DND-41 (cell line): Measurements from ENCODE around the gene NRXN3.

Source experiments
- CTCF ChIP-seq: IDR thresholded peaks from 2 replicates; pipeline ENCODE4 v1.5.1; 2012; ENCODE audit warnings: borderline replicate concordance, low read length, moderate library complexity, mild to moderate bottlenecking; ENCODE audit not compliant: poor library complexity, severe bottlenecking; ENCODE audit errors: extremely low read depth
- EZH2 ChIP-seq: IDR thresholded peaks from 3 replicates; pipeline ENCODE4 v1.6.1; 2012; ENCODE audit warnings: borderline replicate concordance, low read depth, mild to moderate bottlenecking, moderate library complexity, low read length, inconsistent platforms; ENCODE audit not compliant: severe bottlenecking

- TF ChIP-seq CTCF (no peak), EZH2 (no peak)
Observed at GRCh38 chr14:79426103-79426755, 1256.1 kb downstream of the NRXN3 start.
